Kidney (tissue), 14 donors: Measurements from ENCODE around the gene ZC3HAV1. TPM values are rescaled to one million over a fixed set of nuclear protein-coding genes. Genes with fewer than 3 reads are reported as not detected.

Source experiments
- DNase-seq, 5 donors: peaks; one replicate each; pipeline ENCODE4 v3.0.0-alpha.2; 2013 to 2020
- FAIRE-seq: peaks from 2 replicates; lab custom pipeline; 2012; peaks lifted over from hg19 to GRCh38; lab: Jason Lieb, UNC
- H3K27ac ChIP-seq, 2 donors: one replicate each; pipeline ENCODE4 v1.7.0; 2013; ENCODE audit warnings: low read depth in 2 of 2, low read length in 2 of 2, inconsistent platforms in 1 of 2
- H3K27me3 ChIP-seq: one replicate; pipeline ENCODE4 v1.7.1; 2013; ENCODE audit warnings: low read length, inconsistent platforms; ENCODE audit not compliant: control insufficient read depth, insufficient read depth
- H3K36me3 ChIP-seq, 3 donors: one replicate each; pipeline versions ENCODE4 v1.7.0 to v1.7.1; 2013; ENCODE audit warnings: low read length in 3 of 3, control low read depth in 1 of 3, inconsistent platforms in 1 of 3; ENCODE audit not compliant: insufficient read depth in 3 of 3, control insufficient read depth in 2 of 3
- H3K4me1 ChIP-seq, 3 donors: one replicate each; pipeline versions ENCODE4 v1.7.0 to v1.7.1; 2013; ENCODE audit warnings: low read length in 3 of 3, inconsistent platforms in 1 of 3, low read depth in 1 of 3; ENCODE audit not compliant: control insufficient read depth in 2 of 3, insufficient read depth in 2 of 3
- H3K4me3 ChIP-seq, 3 donors: one replicate each; pipeline versions ENCODE4 v1.7.0 to v1.8.1; 2013; ENCODE audit warnings: low read length in 3 of 3, control low read depth in 1 of 3, inconsistent platforms in 1 of 3
- H3K9ac ChIP-seq, 3 donors: one replicate each; pipeline versions ENCODE4 v1.7.0 to v1.7.1; 2013; ENCODE audit warnings: low read length in 3 of 3, control low read depth in 1 of 3, inconsistent platforms in 1 of 3
- H3K9me3 ChIP-seq, 3 donors: one replicate each; pipeline versions ENCODE4 v1.7.0 to v1.7.1; 2013; ENCODE audit warnings: low read length in 3 of 3, control low read depth in 1 of 3, inconsistent platforms in 1 of 3; ENCODE audit not compliant: control insufficient read depth in 2 of 3, insufficient read depth in 1 of 3
- intact Hi-C: fragments of 100-400 bp; cut with DNase I; formaldehyde crosslinking; loops from one replicate; pipeline ENCODE4 v1.11.1; 2022
- polyA plus RNA-seq: library from polyadenylated mRNA; stranded (reverse); fragments of 350-450 nt; fragmentation: Illumina TruSeq; extraction: RNeasy Lipid Tissue Mini Kit (QIAGEN cat#74804); gene quantifications from one replicate; pipeline ENCODE4 v1.2.3, GENCODE V29; 2014; ENCODE audit warnings: low read depth, low replicate concordance; ENCODE audit not compliant: insufficient read depth
- total RNA-seq: library from RNA; stranded (reverse); fragmentation: NEBNext Ultra II Directional; extraction: Animal tissue kit (Norgen Biotek cat#: 25700); gene quantifications from one replicate; pipeline ENCODE4 v1.2.1, GENCODE V29; 2021
- TF ChIP-seq, protein P1 (sequence below): IDR thresholded peaks from 3 replicates; pipeline ENCODE4 v1.5.1; 2012; ENCODE audit warnings: mild to moderate bottlenecking, moderate library complexity, borderline replicate concordance; ENCODE audit not compliant: insufficient read depth; ENCODE audit errors: extremely low read depth
- donor health status: control.
- donor health status: control.
- donor health status: control.
- donor health status: control.
- donor health status: control.
- donor health status: DM: yes; HTN: yes; CAD: no.
- donor health status: Normal renal cell carcinoma (clear cell type).

ZC3HAV1 gene
- total and polyA plus RNA-seq, 2 donors from 2014 or later, result 11.1 to 40.2 TPM

DNA sequence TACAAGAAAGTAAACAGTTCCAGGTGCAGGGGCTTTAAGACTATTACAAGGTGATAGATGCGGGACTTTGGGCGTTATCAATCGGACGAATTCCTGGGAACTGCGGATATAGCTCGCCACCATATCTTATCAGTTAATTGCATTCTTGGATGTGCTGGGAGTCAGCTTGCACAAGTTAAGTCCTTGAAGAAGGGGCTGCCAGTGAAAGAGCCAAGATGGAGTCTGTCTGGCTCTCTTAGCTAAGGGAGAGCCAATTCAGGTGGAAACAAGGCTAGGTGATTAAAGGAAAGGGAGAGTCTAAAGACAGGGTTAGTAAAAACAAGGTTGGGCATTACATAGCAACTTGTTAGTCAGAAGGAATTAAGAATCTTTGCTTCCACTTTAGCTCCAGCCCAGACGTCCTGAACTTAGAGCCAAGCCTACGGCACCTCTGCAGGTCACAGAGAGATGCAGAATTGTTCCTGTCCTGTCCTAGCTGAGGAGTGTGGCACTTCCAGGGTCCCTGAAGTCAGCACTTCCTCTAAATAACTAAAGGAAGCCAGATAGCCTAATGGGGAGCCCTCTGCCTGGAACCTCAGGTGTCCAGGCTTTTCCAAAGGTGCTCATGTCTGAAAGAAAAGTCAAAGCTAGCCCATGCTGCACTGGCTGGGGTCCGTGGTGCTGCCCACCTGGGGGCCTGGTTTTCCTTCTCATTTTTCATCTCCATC, 17.3 kb downstream of the ZC3HAV1 start:
- intact Hi-C loops, result no loop called here
- Histone ChIP-seq H3K9me3 (no peaks in the 10 kb centered on the region), H3K27ac (no peak overlapping the region), H3K36me3 (peaks cover 0 to 8% (median 5%) of the 10 kb centered on the region in 3 donors), H3K9ac (no peak overlapping the region), H3K4me1 (peaks cover 0 to 8% (median 2%) of the 10 kb centered on the region in 3 donors), H3K27me3 (no peaks in the 10 kb centered on the region), H3K4me3 (no peak overlapping the region)
- no peak for FAIRE-seq
- TF ChIP-seq, protein P1, sequence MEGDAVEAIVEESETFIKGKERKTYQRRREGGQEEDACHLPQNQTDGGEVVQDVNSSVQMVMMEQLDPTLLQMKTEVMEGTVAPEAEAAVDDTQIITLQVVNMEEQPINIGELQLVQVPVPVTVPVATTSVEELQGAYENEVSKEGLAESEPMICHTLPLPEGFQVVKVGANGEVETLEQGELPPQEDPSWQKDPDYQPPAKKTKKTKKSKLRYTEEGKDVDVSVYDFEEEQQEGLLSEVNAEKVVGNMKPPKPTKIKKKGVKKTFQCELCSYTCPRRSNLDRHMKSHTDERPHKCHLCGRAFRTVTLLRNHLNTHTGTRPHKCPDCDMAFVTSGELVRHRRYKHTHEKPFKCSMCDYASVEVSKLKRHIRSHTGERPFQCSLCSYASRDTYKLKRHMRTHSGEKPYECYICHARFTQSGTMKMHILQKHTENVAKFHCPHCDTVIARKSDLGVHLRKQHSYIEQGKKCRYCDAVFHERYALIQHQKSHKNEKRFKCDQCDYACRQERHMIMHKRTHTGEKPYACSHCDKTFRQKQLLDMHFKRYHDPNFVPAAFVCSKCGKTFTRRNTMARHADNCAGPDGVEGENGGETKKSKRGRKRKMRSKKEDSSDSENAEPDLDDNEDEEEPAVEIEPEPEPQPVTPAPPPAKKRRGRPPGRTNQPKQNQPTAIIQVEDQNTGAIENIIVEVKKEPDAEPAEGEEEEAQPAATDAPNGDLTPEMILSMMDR, result no peak
- DNase-seq, result no peak

DNA sequence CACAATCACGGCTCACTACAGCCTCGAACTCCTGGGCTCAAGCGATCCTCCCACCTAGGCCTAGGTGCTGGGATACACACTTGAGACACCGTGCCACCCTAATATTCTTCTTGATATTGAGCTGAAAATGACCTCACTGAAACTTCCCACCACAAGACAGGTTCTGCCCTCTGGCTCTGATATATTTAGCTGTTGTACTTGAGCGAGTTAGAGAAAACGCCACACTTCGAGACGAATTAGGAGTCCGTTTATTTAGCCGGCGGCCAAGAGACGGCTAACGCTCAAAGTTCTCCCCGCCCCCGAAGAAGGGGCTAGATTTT, 17.9 kb downstream of the ZC3HAV1 start:
- Histone ChIP-seq H3K27me3 (no peaks in the 10 kb centered on the region), H3K27ac (no peak overlapping the region), H3K9me3 (no peaks in the 10 kb centered on the region), H3K4me1 (peaks cover 0 to 8% (median 2%) of the 10 kb centered on the region in 3 donors), H3K4me3 (no peak overlapping the region), H3K9ac (no peak overlapping the region), H3K36me3 (peaks cover 2 to 12% (median 11%) of the 10 kb centered on the region in 3 donors)
- TF ChIP-seq, protein P1, result no peak
- DNase-seq, result no peak
- FAIRE-seq, result no peak
- intact Hi-C loops, result no loop called here

- TF ChIP-seq, protein P1, result no peak
- intact Hi-C loops, result no loop called here
- no peak overlapping the region for H3K4me3 ChIP-seq
- DNase-seq (no peak), FAIRE-seq (no peak)
- no peak overlapping the region for H3K9ac ChIP-seq
- no peaks in the 10 kb centered on the region for H3K4me1 ChIP-seq
- H3K36me3 ChIP-seq, result peaks cover 2 to 25% (median 20%) of the 10 kb centered on the region in 3 donors
- no peaks in the 10 kb centered on the region for H3K9me3 ChIP-seq
- no peak overlapping the region for H3K27ac ChIP-seq
- H3K27me3 ChIP-seq, result no peaks in the 10 kb centered on the region
Measured at GRCh38 chr7:139089118-139089517, 20.4 kb downstream of the ZC3HAV1 start.
